Heart left ventricle (tissue), 13 donors: Measurements from ENCODE around the gene EXOC4.

Experiments
- POLR2A ChIP-seq, 2 donors: fragments of 450-650 bp; IDR thresholded peaks; one replicate each; pipeline ENCODE4 v1.6.1; 2017; ENCODE audit warnings: antibody characterized with exemption in 2 of 2, mild to moderate bottlenecking in 2 of 2, moderate library complexity in 2 of 2
- TF ChIP-seq, protein P1 (sequence below), 12 donors: fragments of 200-600 bp; sonication (generic) in 4 of 12; IDR thresholded peaks; one replicate each; pipeline versions ENCODE4 v1.5.0 to v1.8.0; 2018 to 2022; ENCODE audit warnings: antibody characterized with exemption in 12 of 12, mild to moderate bottlenecking in 5 of 12
- donor health status: ischemic (EF 13 %, LVEDD 7.1; RV severe dilation, severe dysfunction).
- donor health status: DM: no; HTN: yes; CAD: no.
- donor health status: DM: no; HTN: no; CAD: no.
- donor health status: ischemic (EF 25% LVEDD 6.9; RV normal size, moderate dysfunction).
- donor health status: ischemic (EF 25% LVEDD 5.7; RV mildly dilated, moderate dysfunction).
- donor health status: ischemic (EF 35%, LVEDD 5.7; RV mildly dilated, moderate dysfunction).
- donor health status: nonischemic (EF 11% LVEDD 7.7; RV severe dilation, severe dysfunction).
- donor health status: DM: yes; HTN: yes; CAD: no.
- donor health status: PGD.
- donor health status: ischemic (EF 29% LVEDD 5.4; RV normal size, mild dysfunction).
- donor health status: nonischemic (EF 23%, LVEDD 6.1; RV moderate dilation, normal function).

DNA sequence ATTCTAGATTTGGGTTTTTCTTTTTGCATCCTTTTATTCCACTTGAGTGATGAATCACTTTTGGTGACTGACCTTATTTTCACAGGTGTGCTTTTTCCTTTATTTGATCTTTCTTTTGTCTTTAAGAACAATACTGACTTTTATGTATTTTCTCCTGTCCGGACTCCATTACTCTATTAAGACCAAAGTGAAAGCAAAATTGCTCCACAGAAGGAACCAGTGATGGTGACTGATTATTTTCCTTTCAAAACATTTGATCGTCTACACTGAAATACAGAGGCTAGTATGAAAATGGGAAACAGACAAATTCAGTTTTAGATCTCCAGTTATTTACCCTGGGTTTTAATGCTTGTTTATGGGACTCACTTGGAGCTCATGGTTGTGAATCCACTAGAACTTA lies 15.5 kb downstream of the EXOC4 start:
- TF ChIP-seq, protein P1, sequence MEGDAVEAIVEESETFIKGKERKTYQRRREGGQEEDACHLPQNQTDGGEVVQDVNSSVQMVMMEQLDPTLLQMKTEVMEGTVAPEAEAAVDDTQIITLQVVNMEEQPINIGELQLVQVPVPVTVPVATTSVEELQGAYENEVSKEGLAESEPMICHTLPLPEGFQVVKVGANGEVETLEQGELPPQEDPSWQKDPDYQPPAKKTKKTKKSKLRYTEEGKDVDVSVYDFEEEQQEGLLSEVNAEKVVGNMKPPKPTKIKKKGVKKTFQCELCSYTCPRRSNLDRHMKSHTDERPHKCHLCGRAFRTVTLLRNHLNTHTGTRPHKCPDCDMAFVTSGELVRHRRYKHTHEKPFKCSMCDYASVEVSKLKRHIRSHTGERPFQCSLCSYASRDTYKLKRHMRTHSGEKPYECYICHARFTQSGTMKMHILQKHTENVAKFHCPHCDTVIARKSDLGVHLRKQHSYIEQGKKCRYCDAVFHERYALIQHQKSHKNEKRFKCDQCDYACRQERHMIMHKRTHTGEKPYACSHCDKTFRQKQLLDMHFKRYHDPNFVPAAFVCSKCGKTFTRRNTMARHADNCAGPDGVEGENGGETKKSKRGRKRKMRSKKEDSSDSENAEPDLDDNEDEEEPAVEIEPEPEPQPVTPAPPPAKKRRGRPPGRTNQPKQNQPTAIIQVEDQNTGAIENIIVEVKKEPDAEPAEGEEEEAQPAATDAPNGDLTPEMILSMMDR (IDR thresholded peaks at IDR 0.05): no peak
- no peak for TF ChIP-seq POLR2A (IDR thresholded peaks at IDR 0.05)
